ENCODE results near the gene LRP1B. TPM values are rescaled to one million over a fixed set of nuclear protein-coding genes. Genes with fewer than 3 reads are reported as not detected.

LRP1B gene
- total and polyA plus RNA-seq, 2 donors (not counting 1 experiment from before 2014, with no cell fraction given), result not detected

- no peaks in the 10 kb centered on the region for H3K9me3 Mint-ChIP-seq (ENCODE audit: insufficient read depth)
- CTCF ChIA-PET, result no interaction called here
- TF ChIP-seq CTCF (IDR thresholded peaks at IDR 0.05) (no peak), EZH2 (IDR thresholded peaks at IDR 0.05; ENCODE audit: borderline replicate concordance, insufficient read depth, low read depth, low read length, poor library complexity, severe bottlenecking) (no peak)
- no peaks in the 10 kb centered on the region for H4K20me1 ChIP-seq (ENCODE audit: control insufficient read depth, insufficient read depth, low read length, poor library complexity, severe bottlenecking)
- H3K4me2 ChIP-seq (replicated peaks; ENCODE audit: low read depth, low read length, poor library complexity, severe bottlenecking), result no peak overlapping the region
- H3K4me1 ChIP-seq (ENCODE audit: control insufficient read depth in 2 of 2, insufficient read depth in 2 of 2, low read length in 2 of 2), result no peaks in the 10 kb centered on the region
- DNase-seq (no peak), ATAC-seq (ENCODE audit: low read depth) (no peak)
- POLR2A ChIA-PET, result no interaction called here
- no peaks in the 10 kb centered on the region for H3K36me3 ChIP-seq (replicated peaks in 1 of 2; ENCODE audit: control extremely low read depth in 1 of 2, control insufficient read depth in 1 of 2, extremely low read depth in 1 of 2, insufficient read depth in 2 of 2, low read length in 1 of 2)
- no CpG with 5 or more reads among the region's 2 CpGs for whole genome bisulfite sequencing (ENCODE audit: insufficient coverage)
- intact Hi-C loops (cut with micrococcal nuclease), result no loop called here
- H3K27ac ChIP-seq (ENCODE audit: low read length in 2 of 2), result no peak overlapping the region
- no peak overlapping the region for H3K27ac Mint-ChIP-seq
- H3K9me3 ChIP-seq (ENCODE audit: control extremely low read depth in 1 of 3, control insufficient read depth in 2 of 3, insufficient read depth in 1 of 3, low read length in 2 of 3), result no peaks in the 10 kb centered on the region
- no peaks in the 10 kb centered on the region for H3K27me3 ChIP-seq (replicated peaks in 1 of 4; ENCODE audit: control extremely low read depth in 1 of 4, control insufficient read depth in 3 of 4, insufficient read depth in 4 of 4, low read length in 3 of 4)
- H3K9ac ChIP-seq (ENCODE audit: low read length), result no peak overlapping the region
- no peaks in the 10 kb centered on the region for H3K27me3 Mint-ChIP-seq
- H3K4me3 Mint-ChIP-seq, result no peak overlapping the region
- no peaks in the 10 kb centered on the region for H3K4me1 Mint-ChIP-seq
- no peaks in the 10 kb centered on the region for H3K79me2 ChIP-seq (ENCODE audit: control insufficient read depth, insufficient read depth, low read length)
- H3K4me3 ChIP-seq (ENCODE audit: control extremely low read depth in 1 of 5, extremely low read depth in 1 of 5, insufficient read depth in 1 of 5, low read depth in 2 of 5, low read length in 4 of 5), result no peak overlapping the region
- no peak overlapping the region for H2AFZ ChIP-seq (ENCODE audit: insufficient read depth, low read depth, low read length, poor library complexity, severe bottlenecking)
Measured at GRCh38 chr2:140465301-140465700, 1665.5 kb downstream of the LRP1B start.

- no peak overlapping the region for H3K4me2 ChIP-seq (replicated peaks; ENCODE audit: low read depth, low read length, poor library complexity, severe bottlenecking)
- H3K79me2 ChIP-seq (ENCODE audit: control insufficient read depth, insufficient read depth, low read length), result no peaks in the 10 kb centered on the region
- no peaks in the 10 kb centered on the region for H3K4me1 Mint-ChIP-seq
- intact Hi-C loops (cut with micrococcal nuclease), result no loop called here
- WGBS (ENCODE audit: insufficient coverage), result 92% methylated on average over 3 of the region's 4 CpGs
- H2AFZ ChIP-seq (ENCODE audit: insufficient read depth, low read depth, low read length, poor library complexity, severe bottlenecking), result no peak overlapping the region
- H3K27me3 Mint-ChIP-seq, result no peaks in the 10 kb centered on the region
- no peak for DNase-seq
- no peak for ATAC-seq (ENCODE audit: low read depth)
- H3K9me3 Mint-ChIP-seq (ENCODE audit: insufficient read depth), result no peaks in the 10 kb centered on the region
- H3K4me3 Mint-ChIP-seq, result no peak overlapping the region
- no peak overlapping the region for H3K9ac ChIP-seq (ENCODE audit: low read length)
- H3K36me3 ChIP-seq (replicated peaks in 1 of 2; ENCODE audit: control extremely low read depth in 1 of 2, control insufficient read depth in 1 of 2, extremely low read depth in 1 of 2, insufficient read depth in 2 of 2, low read length in 1 of 2), result no peaks in the 10 kb centered on the region
- CTCF ChIA-PET, result no interaction called here
- no peak overlapping the region for H3K27ac ChIP-seq (ENCODE audit: low read length in 2 of 2)
- no peak overlapping the region for H3K4me3 ChIP-seq (ENCODE audit: control extremely low read depth in 1 of 5, extremely low read depth in 1 of 5, insufficient read depth in 1 of 5, low read depth in 2 of 5, low read length in 4 of 5)
- H3K27ac Mint-ChIP-seq, result no peak overlapping the region
- POLR2A ChIA-PET, result no interaction called here
- no peaks in the 10 kb centered on the region for H3K27me3 ChIP-seq (replicated peaks in 1 of 4; ENCODE audit: control extremely low read depth in 1 of 4, control insufficient read depth in 3 of 4, insufficient read depth in 4 of 4, low read length in 3 of 4)
- no peaks in the 10 kb centered on the region for H4K20me1 ChIP-seq (ENCODE audit: control insufficient read depth, insufficient read depth, low read length, poor library complexity, severe bottlenecking)
- no peaks in the 10 kb centered on the region for H3K4me1 ChIP-seq (ENCODE audit: control insufficient read depth in 2 of 2, insufficient read depth in 2 of 2, low read length in 2 of 2)
- TF ChIP-seq CTCF (IDR thresholded peaks at IDR 0.05), result no peak
- TF ChIP-seq EZH2 (IDR thresholded peaks at IDR 0.05; ENCODE audit: borderline replicate concordance, insufficient read depth, low read depth, low read length, poor library complexity, severe bottlenecking), result no peak
- H3K9me3 ChIP-seq (ENCODE audit: control extremely low read depth in 1 of 3, control insufficient read depth in 2 of 3, insufficient read depth in 1 of 3, low read length in 2 of 3), result no peaks in the 10 kb centered on the region
Measured at GRCh38 chr2:140462990-140463389, 1667.8 kb downstream of the LRP1B start.
